ENCODE data around the gene VAMP8.
A peak's percentile ranks its signal among the peaks of the same experiment; 100 is the strongest.

- TF ChIP-seq POLR2A (IDR thresholded peaks at IDR 0.05; ENCODE audit: low read length) (peak; percentile 69), GATA1 (IDR thresholded peaks at IDR 0.05; ENCODE audit: low read depth, low read length) (no peak)
These were observed 37.2 kb upstream of the VAMP8 start for GRCh38 chr2:85540133-85540648.

All from erythroblast (primary cell).